SK-MEL-5 (cell line): ENCODE results near the gene MBOAT2. TPM values are rescaled to one million over a fixed set of nuclear protein-coding genes. Genes with fewer than 3 reads are reported as not detected.

Experiments
- DNase-seq: peaks from one replicate; pipeline ENCODE4 v3.0.0-alpha.2; 2016; ENCODE audit warnings: low read depth, low spot score
- in situ Hi-C: cut with HindIII; loops from 2 replicates; pipeline ENCODE4 v1.10.0; 2016; ENCODE audit warnings: low sequenced_read_pairs, high pct_unique_total_duplicates, low pct_unique_long_range_greater_than_20kb
- total RNA-seq: library from RNA; depleted of rRNA; stranded (reverse); fragments of >200 nt; shearing (Covaris generic); gene quantifications from 2 replicates; pipeline ENCODE4 v1.2.3, GENCODE V29; 2014

MBOAT2 gene
- total RNA-seq, 1 experiment from 2014 or later, result 11.5 TPM

GRCh38 chr2:8999797-9000196 is 3.7 kb downstream of the MBOAT2 start:
- DNase-seq, result no peak
- in situ Hi-C loops, result no loop called here

GRCh38 chr2:8999102-8999446 is 4.4 kb downstream of the MBOAT2 start:
- in situ Hi-C loops, result no loop called here
- no peak for DNase-seq

- in situ Hi-C loops, result no loop called here
- no peak for DNase-seq
Observed at GRCh38 chr2:8998418-8999101, 4.9 kb downstream of the MBOAT2 start.

DNA sequence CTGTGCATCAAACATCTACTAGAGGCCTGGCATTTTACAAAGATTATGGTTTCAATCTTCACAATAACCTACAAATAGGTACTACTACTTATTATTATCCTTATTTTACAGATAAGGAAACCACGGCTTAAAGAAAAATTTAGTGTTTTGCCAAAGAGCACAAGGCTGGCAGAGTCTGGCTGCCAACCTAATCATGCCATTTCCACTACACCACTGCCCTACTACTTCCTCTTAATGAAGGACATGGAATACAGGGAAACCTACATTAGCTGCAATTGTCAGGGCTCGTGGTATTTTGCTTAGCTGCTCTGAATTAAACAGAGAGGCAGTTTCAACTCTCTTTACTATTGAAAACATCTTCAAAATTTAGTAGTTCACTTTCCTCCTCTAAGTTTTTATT is 5.9 kb downstream of the MBOAT2 start:
- DNase-seq, result no peak
- in situ Hi-C loops, result no loop called here

- in situ Hi-C loops, result no loop called here
- DNase-seq, result no peak
Observed at GRCh38 chr2:8997108-8997507, 6.4 kb downstream of the MBOAT2 start.

DNA sequence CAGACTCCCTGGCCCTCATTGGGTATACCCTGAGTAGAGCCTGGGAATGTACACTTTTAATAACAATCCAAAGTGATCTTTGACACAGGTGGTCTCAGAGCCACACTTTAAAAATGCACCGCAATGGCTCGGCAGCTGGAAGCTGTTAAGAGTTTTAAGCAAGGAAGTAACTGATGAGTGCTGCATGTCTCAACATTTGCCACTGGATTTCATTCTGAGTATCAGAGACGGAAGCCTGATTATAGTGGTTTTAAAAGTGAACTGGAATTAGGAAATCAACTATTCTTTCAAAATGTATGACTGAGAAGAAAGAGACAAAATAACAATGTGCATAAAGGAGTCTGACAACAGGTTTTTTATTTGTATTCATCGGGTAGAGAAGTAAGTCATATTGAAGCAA is 7.5 kb downstream of the MBOAT2 start:
- DNase-seq, result no peak
- in situ Hi-C loops, result no loop called here

- DNase-seq, result no peak
- in situ Hi-C loops, result no loop called here
Observed at GRCh38 chr2:8994386-8994785, 9.1 kb downstream of the MBOAT2 start.

DNA sequence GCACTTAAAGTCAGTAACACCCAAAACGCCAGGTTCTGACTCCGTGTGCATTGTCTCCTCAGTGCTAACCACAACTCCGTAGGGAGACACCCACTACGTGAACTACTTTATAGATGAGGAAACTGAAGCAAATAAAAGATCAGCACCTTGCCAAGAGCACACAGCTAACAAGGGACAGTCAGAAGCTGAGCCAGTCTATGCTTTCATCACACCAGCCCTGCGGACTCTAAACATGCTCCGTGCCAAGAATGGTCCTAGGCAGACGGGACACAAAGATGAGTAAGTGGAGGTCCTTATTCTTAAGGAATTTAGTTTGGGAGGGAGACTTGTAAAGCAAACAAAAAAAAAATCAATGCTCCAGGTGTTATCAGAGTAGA is 9.6 kb downstream of the MBOAT2 start:
- in situ Hi-C loops, result no loop called here
- no peak for DNase-seq

- in situ Hi-C loops, result no loop called here
Observed at GRCh38 chr2:8993196-8993901, 10.1 kb downstream of the MBOAT2 start.

GRCh38 chr2:8992643-8993042 is 10.8 kb downstream of the MBOAT2 start:
- in situ Hi-C loops, result no loop called here
- no peak for DNase-seq

More at GRCh38 chr2:8993196-8993901, 10.1 kb downstream of the MBOAT2 start:
- DNase-seq, result no peak

DNA sequence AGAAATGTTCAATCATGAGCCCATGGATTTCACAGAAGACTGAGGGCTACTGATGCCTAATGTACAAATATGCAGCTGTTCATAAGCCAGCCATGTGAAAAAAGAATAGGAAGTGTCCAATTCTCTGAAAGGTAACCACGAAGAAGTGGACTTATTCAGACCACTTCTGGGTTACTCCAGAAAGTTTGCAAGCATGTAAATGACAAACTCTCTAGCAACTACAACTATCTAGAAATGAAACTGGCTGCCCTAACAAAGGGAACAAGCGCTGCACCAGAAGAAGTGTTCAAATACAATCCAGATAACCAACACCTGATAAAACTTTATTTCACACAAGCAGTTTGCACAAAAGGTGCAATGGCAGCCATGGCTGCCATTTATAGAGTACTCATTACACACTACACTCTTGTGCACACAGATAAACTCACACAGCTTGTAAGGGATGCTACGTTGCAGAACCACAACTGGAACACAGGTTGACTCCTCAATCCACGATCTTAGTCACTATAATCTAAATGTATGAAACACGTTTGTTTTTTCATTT is 13.9 kb downstream of the MBOAT2 start:
- in situ Hi-C loops, result no loop called here
- DNase-seq, result no peak

DNA sequence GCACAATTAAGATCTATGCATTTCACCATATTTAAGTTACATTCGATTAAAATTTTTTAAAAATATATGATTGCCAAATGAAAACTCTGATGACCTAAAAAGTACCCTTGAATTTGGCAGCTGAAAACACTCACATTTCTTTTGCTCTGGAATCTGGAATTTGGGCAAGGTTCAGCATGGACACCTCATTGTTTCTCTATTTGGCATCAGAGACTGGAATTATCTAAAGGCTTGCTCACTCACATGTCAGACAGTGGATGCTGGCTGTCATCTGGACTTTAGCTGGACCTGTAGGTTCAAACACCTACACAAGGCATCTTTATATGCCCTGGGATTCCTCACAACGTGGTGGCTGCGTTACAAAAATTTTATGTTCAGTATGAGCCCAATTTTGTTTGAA is 16.1 kb downstream of the MBOAT2 start:
- DNase-seq, result no peak
- in situ Hi-C loops, result no loop called here

DNA sequence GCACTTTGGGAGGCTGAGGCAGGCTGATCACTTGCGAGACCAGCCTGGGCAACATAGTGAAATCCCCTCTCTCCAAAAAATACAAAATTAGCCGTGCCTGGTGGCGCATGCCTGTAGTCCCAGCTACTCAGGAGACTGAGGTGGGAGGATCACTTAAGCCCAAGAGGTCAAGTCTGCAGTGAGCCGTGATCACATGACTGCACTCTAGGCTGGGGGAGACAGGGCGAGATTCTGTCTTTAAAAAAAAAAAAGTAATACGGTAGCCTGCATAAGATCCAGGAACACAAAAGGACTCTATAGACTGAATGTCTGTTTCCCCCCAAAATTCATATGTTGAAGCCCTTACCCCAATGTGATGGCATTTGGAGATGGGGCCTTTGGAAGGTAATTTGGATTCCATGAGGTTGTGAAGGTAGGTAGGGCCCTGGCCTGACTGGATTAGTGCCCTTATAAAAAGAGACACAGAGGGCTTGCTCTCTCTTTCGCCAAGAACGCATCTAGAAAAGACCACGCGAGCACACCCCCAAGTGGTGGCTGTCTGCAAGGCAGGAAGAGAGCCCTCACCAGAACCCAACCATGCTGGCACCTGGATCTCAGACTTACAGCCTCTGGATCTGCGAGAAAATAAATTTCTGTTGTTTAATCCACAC is 17.0 kb downstream of the MBOAT2 start:
- in situ Hi-C loops, result no loop called here
- peak; percentile 66 for DNase-seq

DNA sequence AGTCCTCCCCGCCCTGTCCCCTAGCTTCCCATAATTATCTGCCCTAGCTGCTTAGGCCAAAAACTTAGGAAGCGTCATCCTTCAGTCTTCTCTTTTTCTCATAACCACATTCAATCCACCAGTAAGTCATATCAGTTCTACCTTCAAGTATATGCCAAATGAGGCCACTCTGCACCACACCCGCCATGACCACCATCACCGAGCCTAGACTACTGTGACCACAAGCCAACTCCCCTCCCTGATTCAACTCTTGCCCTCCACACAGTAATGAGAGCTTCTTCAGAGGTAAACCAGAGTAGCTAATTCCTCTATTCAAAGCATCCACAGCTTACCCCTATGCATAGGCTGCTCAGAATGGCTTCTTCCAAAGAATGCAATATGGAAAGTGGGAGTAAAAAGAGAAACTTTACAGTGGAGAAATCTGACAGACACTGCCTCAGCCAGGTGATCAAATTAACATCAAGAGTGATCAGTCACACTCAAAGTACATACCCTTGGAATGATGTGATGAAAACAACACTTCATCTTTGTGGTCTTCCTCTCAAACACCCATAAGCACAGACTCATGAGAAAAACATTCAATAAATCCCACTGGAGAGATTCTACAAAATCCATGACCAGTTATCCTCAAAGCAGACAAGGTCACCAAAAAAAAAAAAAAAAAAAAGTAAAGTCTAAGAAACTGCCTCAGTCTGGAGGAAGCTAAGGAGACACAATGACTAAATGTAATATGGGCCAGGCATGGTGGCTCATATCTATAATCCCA is 17.7 kb downstream of the MBOAT2 start:
- in situ Hi-C loops, result no loop called here
- no peak for DNase-seq

- in situ Hi-C loops, result no loop called here
- DNase-seq, result no peak
Observed at GRCh38 chr2:8984855-8985254, 18.6 kb downstream of the MBOAT2 start.

GRCh38 chr2:8984157-8984556 is 19.3 kb downstream of the MBOAT2 start:
- no peak for DNase-seq
- in situ Hi-C loops, result no loop called here

DNA sequence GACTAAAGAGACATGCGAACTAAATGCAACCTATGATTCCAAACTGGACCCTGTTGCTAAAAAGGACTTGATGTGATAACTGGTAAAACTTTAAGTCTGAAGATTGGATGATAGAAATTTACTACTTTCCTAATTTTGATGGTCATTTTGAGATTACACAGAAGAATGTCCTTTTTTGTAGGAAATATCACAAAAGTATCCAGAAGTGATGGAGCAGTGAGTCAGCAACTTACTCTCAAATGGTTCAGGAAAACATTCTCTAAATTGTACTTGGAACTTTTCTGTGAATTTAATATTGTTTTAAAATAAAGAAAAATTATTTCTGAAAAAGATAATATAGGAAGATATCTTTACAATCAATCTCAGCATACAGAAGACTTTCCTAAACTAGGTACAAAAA is 19.9 kb downstream of the MBOAT2 start:
- in situ Hi-C loops, result no loop called here
- DNase-seq, result no peak

- in situ Hi-C loops, result no loop called here
- DNase-seq, result no peak
Observed at GRCh38 chr2:8981876-8982275, 21.6 kb downstream of the MBOAT2 start.
